Choroid plexus epithelial cell (primary cell): Measurements from ENCODE around the gene CDK17.

Experiments used
- DNase-seq: peaks from one replicate; pipeline ENCODE4 v3.0.0-alpha.2; 2010; ENCODE audit warnings: low read depth
- H3K4me3 ChIP-seq: 2 replicates; pipeline ENCODE4 v1.5.1; 2011; ENCODE audit warnings: low read depth, mild to moderate bottlenecking, control low read depth, low read length, moderate library complexity
- TF ChIP-seq, protein P1 (sequence below): conservative IDR thresholded peaks from 2 replicates; pipeline ENCODE4 v1.5.1; 2011; ENCODE audit warnings: low read depth, mild to moderate bottlenecking, control low read depth, inconsistent platforms, low read length, moderate library complexity

Gene CDK17

DNA sequence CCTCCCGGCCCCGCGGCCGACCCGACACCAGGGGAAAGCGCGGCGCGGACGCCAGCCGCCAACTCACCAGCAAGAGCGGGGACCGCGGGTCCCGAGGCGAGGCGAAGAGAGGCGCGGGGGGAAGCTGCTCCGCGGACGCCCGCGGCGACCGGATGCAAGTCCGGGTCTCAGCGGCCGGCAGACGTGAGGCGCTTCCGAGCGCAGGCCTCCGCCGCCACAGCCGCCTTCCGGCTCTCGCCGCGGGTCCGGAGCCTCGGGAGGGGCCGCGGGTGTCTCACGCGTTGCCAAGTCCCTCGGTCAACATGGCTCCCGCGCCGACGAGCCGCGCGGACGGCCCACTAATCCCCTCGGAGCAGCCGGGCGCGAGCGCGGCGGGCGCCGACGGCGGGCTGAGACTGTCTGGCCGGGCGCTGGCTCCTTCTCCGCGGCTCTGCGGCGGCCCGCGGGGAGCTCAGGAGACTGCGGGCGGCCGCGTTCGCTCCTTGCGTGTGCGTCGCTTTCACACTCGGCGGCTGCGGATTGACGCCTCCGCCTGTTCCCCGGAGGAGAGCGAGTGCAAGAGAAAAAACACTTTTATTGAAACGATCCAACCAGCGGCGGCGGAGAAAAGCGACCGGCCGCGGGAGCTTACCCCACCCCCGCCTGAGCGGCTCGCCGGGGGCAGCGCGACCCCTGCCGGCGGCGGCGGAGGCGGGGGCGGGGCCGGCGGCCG is at the start of gene CDK17:
Gene CDK17 (minus strand): TSS at position 521 of the 712 bp plus-strand sequence. CDS start 65,603 bp downstream, outside the sequence.
- DNase-seq, result peak; percentile 92

DNA sequence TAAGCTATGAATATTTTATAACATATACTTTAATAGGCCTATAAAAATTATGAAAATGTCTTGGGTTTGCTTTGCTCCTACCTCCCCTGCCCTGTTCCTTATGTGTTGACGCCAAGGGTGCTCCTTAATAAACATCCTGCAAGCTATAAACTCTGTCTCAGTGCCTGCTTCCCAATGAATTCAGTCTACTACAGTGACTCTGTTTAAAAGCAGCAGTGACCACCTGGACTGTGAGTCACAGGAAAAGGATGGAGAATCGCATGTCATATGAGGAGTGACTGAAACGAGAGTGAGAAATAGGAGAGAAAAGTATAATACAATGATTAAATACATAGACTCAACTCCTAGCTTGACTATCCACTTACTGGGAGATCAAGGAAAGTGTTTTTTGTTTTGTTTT is 48.1 kb upstream of the CDK17 start:
- H3K4me3 ChIP-seq, result no peak overlapping the region
- peak; percentile 64 for DNase-seq
- TF ChIP-seq, protein P1, sequence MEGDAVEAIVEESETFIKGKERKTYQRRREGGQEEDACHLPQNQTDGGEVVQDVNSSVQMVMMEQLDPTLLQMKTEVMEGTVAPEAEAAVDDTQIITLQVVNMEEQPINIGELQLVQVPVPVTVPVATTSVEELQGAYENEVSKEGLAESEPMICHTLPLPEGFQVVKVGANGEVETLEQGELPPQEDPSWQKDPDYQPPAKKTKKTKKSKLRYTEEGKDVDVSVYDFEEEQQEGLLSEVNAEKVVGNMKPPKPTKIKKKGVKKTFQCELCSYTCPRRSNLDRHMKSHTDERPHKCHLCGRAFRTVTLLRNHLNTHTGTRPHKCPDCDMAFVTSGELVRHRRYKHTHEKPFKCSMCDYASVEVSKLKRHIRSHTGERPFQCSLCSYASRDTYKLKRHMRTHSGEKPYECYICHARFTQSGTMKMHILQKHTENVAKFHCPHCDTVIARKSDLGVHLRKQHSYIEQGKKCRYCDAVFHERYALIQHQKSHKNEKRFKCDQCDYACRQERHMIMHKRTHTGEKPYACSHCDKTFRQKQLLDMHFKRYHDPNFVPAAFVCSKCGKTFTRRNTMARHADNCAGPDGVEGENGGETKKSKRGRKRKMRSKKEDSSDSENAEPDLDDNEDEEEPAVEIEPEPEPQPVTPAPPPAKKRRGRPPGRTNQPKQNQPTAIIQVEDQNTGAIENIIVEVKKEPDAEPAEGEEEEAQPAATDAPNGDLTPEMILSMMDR, result no peak

More for the DNA sequence above, at the start of gene CDK17:
- TF ChIP-seq, protein P1, result peak; percentile 41
- H3K4me3 ChIP-seq, result peak within 1 kb of the TSS; percentile 85

DNA sequence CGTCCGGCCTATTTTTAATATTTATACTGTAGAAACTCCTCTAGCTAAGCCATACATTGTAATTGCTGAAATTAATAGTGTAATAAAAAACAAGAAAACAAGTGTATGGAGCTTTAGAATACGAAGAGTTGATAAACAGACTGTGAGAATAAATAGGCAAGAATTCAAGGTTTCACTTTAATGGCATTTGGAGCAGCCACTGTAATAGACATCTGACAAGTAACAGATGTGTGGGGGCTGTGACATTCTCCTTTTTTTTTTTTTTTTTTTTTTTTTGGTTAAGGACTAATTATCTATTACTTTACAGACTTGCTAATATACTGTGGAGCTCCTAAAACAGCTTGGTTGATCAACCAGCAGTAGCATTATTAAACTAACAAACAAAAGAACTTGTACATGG is 47.0 kb upstream of the CDK17 start:
- H3K4me3 ChIP-seq, result no peak overlapping the region
- no peak for DNase-seq
- TF ChIP-seq, protein P1, result no peak

DNA sequence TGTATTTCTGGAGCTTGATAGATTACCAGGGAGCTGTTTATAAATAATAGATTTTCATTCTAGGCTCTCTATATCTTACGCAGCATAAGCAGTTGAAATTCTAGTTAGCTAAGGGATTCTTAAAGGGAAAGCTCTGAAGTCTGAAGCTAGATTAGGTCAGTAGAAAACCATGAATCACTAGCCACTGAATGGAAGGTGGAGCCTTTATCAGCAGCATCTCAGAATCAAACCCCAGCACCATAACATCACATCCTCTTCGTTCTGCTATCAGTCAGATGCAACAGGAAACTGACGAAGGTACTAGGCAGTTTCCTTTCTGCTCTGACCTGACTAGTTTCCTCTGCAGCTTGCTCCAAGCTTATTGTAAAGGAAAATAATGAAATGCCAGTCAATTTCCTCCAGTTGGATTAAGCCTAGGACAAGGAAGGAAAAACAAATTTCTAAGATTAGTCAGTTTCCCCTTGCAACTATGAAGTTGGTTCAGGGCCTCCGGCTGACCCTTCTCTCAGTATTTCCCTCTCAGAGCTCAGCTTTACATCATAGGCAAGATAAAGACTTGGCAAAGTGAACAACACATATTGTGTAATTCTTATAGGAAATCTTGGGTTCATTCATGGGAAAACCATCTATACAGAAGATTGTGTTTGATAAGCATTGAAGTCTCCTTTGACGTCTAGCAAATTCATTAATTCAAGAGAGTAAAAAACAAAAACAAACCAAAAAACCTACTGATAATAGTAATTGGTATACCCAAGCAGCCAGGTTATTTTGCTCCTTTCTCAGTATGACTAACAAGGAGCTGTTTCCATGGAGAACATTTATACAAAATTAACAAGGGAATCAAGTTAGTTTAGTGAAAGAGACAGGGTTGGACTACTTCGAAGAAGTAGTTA is 45.7 kb upstream of the CDK17 start:
- DNase-seq, result peak; percentile 96
- peak overlapping the region; percentile 31 for H3K4me3 ChIP-seq
- TF ChIP-seq, protein P1, result no peak

DNA sequence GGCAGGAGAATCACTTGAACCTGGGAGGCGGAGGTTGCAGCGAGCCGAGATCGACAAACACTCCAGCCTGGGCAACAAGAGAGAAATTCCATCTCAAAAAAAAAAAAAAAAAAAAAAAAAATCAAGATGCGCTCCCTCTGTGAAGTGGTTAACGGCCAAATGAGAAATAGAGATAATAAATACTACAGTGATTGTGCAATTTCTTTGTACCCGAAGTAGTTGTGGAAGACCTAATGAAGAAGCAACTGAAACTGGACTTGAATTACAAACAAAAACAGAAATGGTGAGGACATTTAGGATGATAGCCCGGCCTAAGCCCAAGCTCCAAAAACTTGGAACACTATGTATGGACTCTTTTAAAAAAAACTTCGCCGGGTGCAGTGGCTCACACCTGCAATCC is 44.2 kb upstream of the CDK17 start:
- no peak for DNase-seq
- H3K4me3 ChIP-seq, result no peak overlapping the region
- TF ChIP-seq, protein P1, result no peak

DNA sequence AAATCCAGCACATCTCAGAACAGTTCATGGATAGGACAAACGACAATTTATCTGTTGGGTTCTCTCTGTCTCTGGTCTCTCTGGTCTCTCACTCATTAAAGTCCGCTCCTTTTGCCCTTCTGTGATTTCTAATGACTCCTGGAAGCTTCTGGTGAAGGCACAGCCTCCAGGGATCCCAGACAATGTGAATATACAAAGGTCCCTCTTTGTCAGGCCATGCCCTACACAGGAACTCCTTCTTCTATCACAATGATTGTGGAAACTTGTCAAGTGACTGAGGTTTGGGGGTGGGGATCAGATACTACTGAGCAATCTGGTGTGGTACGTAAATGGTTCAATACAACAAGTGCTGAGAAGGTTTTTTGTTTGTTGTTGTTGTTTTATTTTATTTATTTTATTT is 42.7 kb upstream of the CDK17 start:
- no peak overlapping the region for H3K4me3 ChIP-seq
- no peak for DNase-seq
- TF ChIP-seq, protein P1, result no peak
